Calu3 (cell line): ENCODE data around the gene RNF222. TPM values are rescaled to one million over a fixed set of nuclear protein-coding genes. Genes with fewer than 3 reads are reported as not detected.
A peak's percentile ranks its signal among the peaks of the same experiment; 100 is the strongest.

ENCODE experiments used
- BruUV-seq: library from RNA; stranded (reverse); fragments of 400-500 nt; replicated peaks from 2 replicates; lab custom pipeline; 2021; lab: Mats Ljungman, UMichigan
- CTCF ChIA-PET: fragments of 300-600 bp; sonication (Branson Sonifier 250); formaldehyde crosslinking; loops from one replicate; lab custom pipeline; 2022; ENCODE audit warnings: antibody characterized with exemption; lab: Charles Lee
- DNase-seq: peaks from one replicate; pipeline ENCODE4 v3.0.0; 2022
- H3K27ac Mint-ChIP-seq: one replicate; pipeline ENCODE4 v1.8.0; 2022; ENCODE audit warnings: mixed read lengths; ENCODE audit not compliant: unreplicated experiment
- H3K27me3 Mint-ChIP-seq: one replicate; pipeline ENCODE4 v1.8.0; 2022; ENCODE audit warnings: mixed read lengths; ENCODE audit not compliant: unreplicated experiment
- H3K36me3 Mint-ChIP-seq: one replicate; pipeline ENCODE4 v1.8.0; 2022; ENCODE audit warnings: mild to moderate bottlenecking, moderate library complexity, mixed read lengths; ENCODE audit not compliant: insufficient read depth, unreplicated experiment
- H3K4me1 Mint-ChIP-seq: one replicate; pipeline ENCODE4 v1.8.0; 2022; ENCODE audit warnings: mild to moderate bottlenecking, low read depth, mixed read lengths; ENCODE audit not compliant: unreplicated experiment
- H3K4me3 Mint-ChIP-seq: one replicate; pipeline ENCODE4 v1.8.0; 2022; ENCODE audit warnings: mild to moderate bottlenecking, low read depth, moderate library complexity, mixed read lengths; ENCODE audit not compliant: unreplicated experiment
- H3K9me3 Mint-ChIP-seq: one replicate; pipeline ENCODE4 v1.8.0; 2022; ENCODE audit warnings: low read depth, mixed read lengths; ENCODE audit not compliant: unreplicated experiment
- intact Hi-C: fragments of 100-400 bp; cut with micrococcal nuclease; formaldehyde crosslinking; loops from one replicate; pipeline ENCODE4 v1.10.0; 2022; ENCODE audit not compliant: unreplicated experiment
- total RNA-seq: library from RNA; stranded (reverse); gene quantifications from 2 replicates; pipeline ENCODE4 v1.2.3, GENCODE V29; 2022
- TF ChIP-seq, protein P1 (sequence below): fragments of 200-600 bp; IDR thresholded peaks from one replicate; pipeline ENCODE4 v1.8.0; 2022; ENCODE audit warnings: antibody characterized with exemption; ENCODE audit not compliant: unreplicated experiment

The RNF222 gene
- total RNA-seq, 1 experiment from 2014 or later: not detected

GRCh38 chr17:8436844-8437171, 39.2 kb upstream of the RNF222 start:
- H3K4me1 Mint-ChIP-seq: peaks cover 13% of the 10 kb centered on the region
- peak overlapping the region; percentile 87 for H3K27ac Mint-ChIP-seq
- intact Hi-C loops: no loop called here
- H3K27me3 Mint-ChIP-seq: no peaks in the 10 kb centered on the region
- CTCF ChIA-PET: interaction anchor here (0.8 kb wide), 1 partner anchor 27 kb away, joined by 4 read pairs; no protein-coding TSS in a partner anchor
- no TSS peak for BruUV-seq
- TF ChIP-seq, protein P1, sequence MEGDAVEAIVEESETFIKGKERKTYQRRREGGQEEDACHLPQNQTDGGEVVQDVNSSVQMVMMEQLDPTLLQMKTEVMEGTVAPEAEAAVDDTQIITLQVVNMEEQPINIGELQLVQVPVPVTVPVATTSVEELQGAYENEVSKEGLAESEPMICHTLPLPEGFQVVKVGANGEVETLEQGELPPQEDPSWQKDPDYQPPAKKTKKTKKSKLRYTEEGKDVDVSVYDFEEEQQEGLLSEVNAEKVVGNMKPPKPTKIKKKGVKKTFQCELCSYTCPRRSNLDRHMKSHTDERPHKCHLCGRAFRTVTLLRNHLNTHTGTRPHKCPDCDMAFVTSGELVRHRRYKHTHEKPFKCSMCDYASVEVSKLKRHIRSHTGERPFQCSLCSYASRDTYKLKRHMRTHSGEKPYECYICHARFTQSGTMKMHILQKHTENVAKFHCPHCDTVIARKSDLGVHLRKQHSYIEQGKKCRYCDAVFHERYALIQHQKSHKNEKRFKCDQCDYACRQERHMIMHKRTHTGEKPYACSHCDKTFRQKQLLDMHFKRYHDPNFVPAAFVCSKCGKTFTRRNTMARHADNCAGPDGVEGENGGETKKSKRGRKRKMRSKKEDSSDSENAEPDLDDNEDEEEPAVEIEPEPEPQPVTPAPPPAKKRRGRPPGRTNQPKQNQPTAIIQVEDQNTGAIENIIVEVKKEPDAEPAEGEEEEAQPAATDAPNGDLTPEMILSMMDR: no peak
- H3K9me3 Mint-ChIP-seq: no peaks in the 10 kb centered on the region
- no peak for DNase-seq
- H3K36me3 Mint-ChIP-seq: peaks cover 38% of the 10 kb centered on the region
- peak overlapping the region; percentile 83 for H3K4me3 Mint-ChIP-seq

DNA sequence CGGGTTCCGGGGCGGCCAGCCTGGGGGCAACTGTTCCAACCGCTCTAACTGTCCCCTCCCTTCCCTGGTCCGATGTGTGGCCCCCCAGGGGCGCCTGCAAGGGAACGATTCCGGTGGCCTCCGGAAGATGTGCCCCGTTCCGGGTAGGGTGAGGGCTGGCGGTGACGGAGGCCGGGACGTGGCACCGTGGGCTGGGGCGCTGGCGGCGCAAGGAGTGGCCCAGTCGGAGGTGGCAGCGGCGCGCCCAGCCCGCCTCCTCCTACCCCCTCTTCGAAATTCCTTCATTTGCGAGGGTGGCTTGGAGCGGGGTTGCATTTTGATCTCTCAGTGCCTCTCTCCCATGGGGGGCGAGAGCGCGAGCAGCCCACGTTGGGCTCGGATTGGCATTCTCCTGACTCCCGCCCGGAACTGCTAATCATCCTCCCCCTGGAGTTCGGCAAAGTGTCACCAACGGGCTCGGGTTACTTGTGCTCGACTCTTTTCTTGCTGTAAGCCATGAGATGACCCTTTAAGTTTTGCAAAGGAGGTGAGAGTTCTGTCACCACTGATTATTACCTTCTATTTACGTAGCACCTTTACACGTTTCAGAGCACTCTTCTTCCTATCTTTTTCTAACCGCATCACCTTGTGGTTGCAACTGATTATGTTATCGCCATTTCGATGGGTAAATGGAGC, 38.7 kb upstream of the RNF222 start:
- CTCF ChIA-PET: interaction anchor here (0.7 to 0.8 kb wide), 2 partner anchors 26 to 248 kb away, joined by 3 to 4 read pairs; no protein-coding TSS in a partner anchor
- Mint-ChIP-seq H3K4me1 (peaks cover 8% of the 10 kb centered on the region), H3K27me3 (no peaks in the 10 kb centered on the region), H3K4me3 (peak overlapping the region; percentile 83), H3K27ac (peak overlapping the region; percentile 87), H3K9me3 (no peaks in the 10 kb centered on the region), H3K36me3 (peaks cover 38% of the 10 kb centered on the region)
- intact Hi-C loops: no loop called here
- TF ChIP-seq, protein P1: no peak
- BruUV-seq: no TSS peak
- DNase-seq: peak; percentile 49

GRCh38 chr17:8435245-8436168, 37.9 kb upstream of the RNF222 start, which contains the start of gene NDEL1:
NDEL1 (plus strand) TSS chr17:8435884; CDS start chr17:8444272, 8,388 bp downstream.
- Mint-ChIP-seq H3K36me3 (peaks cover 38% of the 10 kb centered on the region), H3K4me3 (peak within 1 kb of the TSS; percentile 83), H3K27ac (peak within 1 kb of the TSS; percentile 87), H3K4me1 (no peaks in the 10 kb centered on the region), H3K9me3 (no peaks in the 10 kb centered on the region), H3K27me3 (no peaks in the 10 kb centered on the region)
- TF ChIP-seq, protein P1: no peak
- no TSS peak for BruUV-seq
- CTCF ChIA-PET: interaction anchor here (0.7 to 1.0 kb wide), 2 partner anchors 16 to 247 kb away, joined by 3 read pairs; no protein-coding TSS in a partner anchor
- peak; percentile 97 for DNase-seq
- intact Hi-C loops: no loop called here

DNA sequence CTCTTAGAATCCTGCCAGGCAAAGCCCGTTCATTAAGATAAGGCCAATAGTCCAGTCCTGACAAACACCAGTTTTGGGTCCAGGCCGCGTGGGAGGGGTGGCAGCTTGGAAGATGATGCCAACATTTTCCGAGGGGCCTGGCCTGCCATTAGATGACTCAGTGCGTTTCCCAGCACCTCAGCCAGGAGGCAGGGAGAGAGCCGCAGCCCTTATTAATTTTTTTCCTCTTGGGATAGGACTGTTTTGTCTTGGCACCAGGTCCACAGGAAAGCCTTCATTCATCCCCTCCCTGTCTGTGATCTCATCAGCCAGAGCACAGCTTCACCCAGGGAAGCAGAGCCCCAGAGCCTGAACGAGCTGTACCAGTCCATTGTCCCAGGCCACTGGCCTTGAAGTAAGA, 33.3 kb upstream of the RNF222 start:
- BruUV-seq: no TSS peak
- H3K36me3 Mint-ChIP-seq: peaks cover 10% of the 10 kb centered on the region
- intact Hi-C loops: no loop called here
- H3K4me3 Mint-ChIP-seq: no peak overlapping the region
- peaks cover 14% of the 10 kb centered on the region for H3K27me3 Mint-ChIP-seq
- TF ChIP-seq, protein P1: no peak
- CTCF ChIA-PET: no interaction called here
- no peaks in the 10 kb centered on the region for H3K9me3 Mint-ChIP-seq
- H3K4me1 Mint-ChIP-seq: no peaks in the 10 kb centered on the region
- DNase-seq: no peak
- H3K27ac Mint-ChIP-seq: no peak overlapping the region
